Measurements from ENCODE around the gene CEP72.

The CEP72 gene

GRCh38 chr5:640461-641330 lies 28.6 kb downstream of the CEP72 start:
- no peak for DNase-seq

DNA sequence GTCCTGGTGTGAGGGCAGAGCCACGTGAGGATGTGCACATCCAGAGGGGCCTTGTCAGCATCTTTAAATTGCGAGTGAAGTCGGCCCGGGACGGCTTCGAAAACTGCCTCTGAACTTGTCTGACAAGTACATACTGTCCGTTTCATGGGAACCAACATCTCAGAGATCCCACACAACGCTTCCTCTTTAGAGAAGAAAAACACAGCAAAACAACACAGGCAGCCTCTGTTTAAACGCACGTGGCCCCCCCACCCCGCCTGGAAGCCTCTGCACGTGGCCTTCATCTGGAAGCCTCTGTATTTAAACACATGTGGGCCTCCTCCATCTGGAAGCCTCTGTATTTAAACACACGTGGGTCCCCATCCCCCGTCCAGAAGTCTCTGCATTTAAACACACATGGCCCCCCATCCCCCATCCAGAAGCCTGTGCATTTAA lies 29.2 kb downstream of the CEP72 start:
- DNase-seq: no peak

DNA sequence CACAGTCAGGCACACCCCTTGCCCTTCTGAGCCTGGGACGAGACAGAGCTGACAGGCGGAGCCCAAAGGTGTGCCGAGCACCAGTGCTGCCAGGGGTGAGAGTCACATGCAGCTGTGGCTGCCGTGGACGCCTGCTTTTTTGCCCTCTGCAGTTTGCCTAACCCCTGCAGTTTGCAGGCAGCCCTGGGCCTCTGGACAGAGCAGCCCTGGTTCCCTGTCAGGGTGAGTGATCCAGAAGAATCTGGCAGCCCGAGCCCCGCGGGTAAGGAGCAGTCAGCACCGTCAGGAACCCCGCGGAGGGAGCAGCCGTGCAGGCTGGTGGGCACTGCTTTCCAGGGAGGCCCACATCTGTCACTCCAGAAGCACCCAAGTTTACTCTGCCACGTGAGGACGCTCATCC lies 30.3 kb downstream of the CEP72 start:
- DNase-seq: no peak

- no peak for DNase-seq
These were observed 31.2 kb downstream of the CEP72 start for GRCh38 chr5:643351-643801.

- DNase-seq: no peak
These were observed 31.7 kb downstream of the CEP72 start for GRCh38 chr5:643811-644271.

- no peak for DNase-seq
These were observed 32.4 kb downstream of the CEP72 start for GRCh38 chr5:644509-644908.

- DNase-seq: no peak
These were observed 32.8 kb downstream of the CEP72 start for GRCh38 chr5:644971-645370.

- DNase-seq: no peak
These were observed 33.3 kb downstream of the CEP72 start for GRCh38 chr5:645421-645820.

GRCh38 chr5:646396-647201 lies 34.5 kb downstream of the CEP72 start:
- DNase-seq: no peak

- no peak for DNase-seq
These were observed 35.2 kb downstream of the CEP72 start for GRCh38 chr5:647311-647710.

- DNase-seq: no peak
These were observed 35.6 kb downstream of the CEP72 start for GRCh38 chr5:647727-648126.

GRCh38 chr5:651296-652022 lies 39.3 kb downstream of the CEP72 start:
- DNase-seq: no peak

DNA sequence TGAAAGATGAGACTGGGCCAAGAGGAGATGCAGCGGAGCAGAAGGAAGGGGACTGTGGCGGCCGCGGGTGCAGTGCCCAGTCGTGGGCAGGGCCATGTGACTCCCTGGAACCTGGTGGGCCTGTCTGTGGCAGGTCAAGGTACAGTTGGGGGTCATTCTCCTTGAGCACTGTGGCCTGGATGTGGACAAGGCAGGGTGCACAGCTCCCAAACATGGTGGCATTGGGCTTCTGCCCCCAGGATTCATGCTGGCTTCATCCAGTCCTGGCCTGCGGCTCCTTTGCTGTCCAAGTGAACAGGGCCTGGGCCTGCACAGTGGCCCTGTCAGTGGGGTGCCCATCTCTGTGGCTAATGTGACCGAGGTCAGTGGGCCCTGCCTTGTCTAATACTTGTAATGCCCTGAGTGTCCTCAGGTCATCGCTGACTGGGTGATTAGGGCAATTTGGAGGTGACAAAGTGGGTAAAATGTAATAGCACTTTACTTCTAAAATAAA lies 39.9 kb downstream of the CEP72 start:
- DNase-seq: no peak

GRCh38 chr5:652773-653350 lies 40.7 kb downstream of the CEP72 start:
- no peak for DNase-seq

GRCh38 chr5:654071-654778 lies 42.1 kb downstream of the CEP72 start:
- no peak for DNase-seq

GRCh38 chr5:655406-655805 lies 43.3 kb downstream of the CEP72 start:
- DNase-seq: no peak

DNA sequence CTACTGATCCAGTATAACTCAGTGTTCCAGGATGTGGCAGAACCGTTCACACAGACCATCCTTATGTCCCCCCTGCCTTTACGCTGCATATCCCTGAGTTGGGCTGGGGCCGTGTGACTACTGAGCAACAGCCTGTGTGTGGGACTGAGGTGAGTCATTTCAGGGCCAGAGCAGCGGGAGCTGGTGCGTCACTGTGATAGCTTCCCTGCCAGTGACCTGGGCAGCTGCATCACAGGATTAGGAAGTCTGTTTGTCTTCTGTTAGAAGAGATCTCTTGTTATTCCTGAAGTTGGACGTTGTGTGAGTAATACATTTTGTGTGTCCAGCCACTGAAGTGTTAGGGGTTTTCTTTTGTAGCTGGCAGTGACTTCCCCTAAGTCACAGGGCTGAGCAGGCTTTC lies 45.4 kb downstream of the CEP72 start:
- DNase-seq: no peak

GRCh38 chr5:658103-658502 lies 46.0 kb downstream of the CEP72 start:
- no peak for DNase-seq

DNA sequence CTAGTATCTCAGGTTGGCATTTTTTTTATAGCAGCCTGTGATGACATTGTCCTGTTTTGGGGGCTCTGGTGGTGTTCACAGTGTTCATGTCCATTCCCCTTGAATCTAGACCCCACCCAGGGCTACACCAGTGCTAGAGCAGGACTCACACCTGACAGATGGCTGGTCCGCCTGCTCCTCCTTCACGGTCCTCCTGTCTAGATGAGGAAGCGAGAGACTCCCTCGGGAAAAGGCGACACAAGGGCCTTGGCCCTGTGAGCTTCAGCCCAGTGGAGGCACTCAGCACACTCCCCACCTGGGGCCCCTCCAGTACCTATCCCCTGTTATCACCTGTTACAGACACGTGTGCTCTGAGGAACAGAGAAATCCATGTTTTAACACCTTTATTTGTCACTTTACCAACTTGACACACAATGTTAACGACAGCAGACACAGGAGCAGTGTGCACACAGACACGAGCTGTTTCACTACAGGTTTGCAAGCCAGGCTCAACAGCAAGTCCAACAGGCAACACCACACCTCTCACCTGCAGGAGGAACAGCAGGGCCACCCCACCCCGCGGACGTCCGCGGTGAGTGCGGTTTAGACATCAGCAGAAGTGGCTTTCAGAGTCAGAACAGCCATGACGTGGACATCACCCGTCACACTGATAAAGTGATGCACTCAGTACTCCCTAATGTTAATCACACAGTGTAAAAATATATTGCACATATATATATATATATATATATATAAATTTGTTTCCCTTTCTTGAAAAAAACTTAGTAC lies 47.5 kb downstream of the CEP72 start:
- DNase-seq: no peak

DNA sequence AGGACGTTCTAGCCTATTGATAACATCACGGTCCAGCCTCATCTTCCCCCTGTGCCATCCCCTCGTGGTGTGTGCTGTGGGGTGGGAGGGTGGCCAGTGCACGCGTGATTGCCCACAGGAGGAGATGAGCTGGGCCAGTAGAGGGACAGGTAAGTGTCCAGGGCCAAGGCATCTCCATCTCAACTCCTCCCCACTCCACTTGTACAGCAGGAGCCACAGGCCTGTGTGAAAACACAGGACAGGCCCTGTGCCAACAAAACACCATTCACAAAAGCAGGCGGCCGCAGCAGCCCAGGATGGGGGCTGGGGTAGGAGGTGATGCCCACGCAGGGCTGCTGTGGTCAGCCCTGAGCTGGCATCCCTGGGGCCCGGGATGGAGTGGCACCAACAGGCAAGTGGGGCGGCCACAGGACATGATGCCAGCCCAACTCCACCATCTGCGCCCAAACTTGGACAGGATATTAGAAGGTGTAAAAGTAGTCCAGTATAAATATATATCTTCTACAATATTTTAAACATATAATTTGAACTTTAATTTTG lies 48.4 kb downstream of the CEP72 start:
- no peak for DNase-seq
